Right lobe of liver (tissue), 6 donors: ENCODE measurements around the gene HMGN4. TPM values are rescaled to one million over a fixed set of nuclear protein-coding genes. Genes with fewer than 3 reads are reported as not detected.
"Not testable (repeated sequence)": the region's sequence is repeated elsewhere in the genome, so short reads cannot be mapped to it uniquely, and the experiment has no call there.

Experiments used
- ATAC-seq, 4 donors: fragments of 200-7000 bp; cut with Tn5 transposase; one replicate each; pipeline ENCODE4 v1.9.1; 2020; ENCODE audit warnings: mild to moderate bottlenecking in 4 of 4, moderate library complexity in 4 of 4
- DNase-seq, 3 donors: peaks; one replicate each; pipeline ENCODE4 v3.0.0-alpha.2; 2020
- H3K27ac ChIP-seq, 3 donors: fragments of 200-600 bp; one replicate each; pipeline ENCODE4 v1.8.0; 2022
- H3K27me3 ChIP-seq, 2 donors: fragments of 200-600 bp; one replicate each; pipeline ENCODE4 v1.8.0; 2022
- H3K36me3 ChIP-seq, 4 donors: fragments of 200-600 bp; sonication (generic) in 1 of 4; one replicate each; pipeline versions ENCODE4 v1.5.1 to v1.8.0; 2017 to 2022; ENCODE audit warnings: control low read depth in 1 of 4
- H3K4me1 ChIP-seq, 4 donors: fragments of 200-600 bp; sonication (generic) in 1 of 4; one replicate each; pipeline versions ENCODE4 v1.5.1 to v1.8.0; 2017 to 2022; ENCODE audit warnings: control low read depth in 1 of 4
- H3K4me3 ChIP-seq, 3 donors: fragments of 200-600 bp; one replicate each; pipeline ENCODE4 v1.8.0; 2022
- H3K9me3 ChIP-seq, 4 donors: fragments of 200-600 bp; sonication (generic) in 1 of 4; one replicate each; pipeline versions ENCODE4 v1.5.1 to v1.8.0; 2017 to 2022; ENCODE audit warnings: control low read depth in 1 of 4
- CTCF ChIP-seq, 4 donors: fragments of 200-600 bp in 3 of 4; fragments of 450-650 bp in 1 of 4; IDR thresholded peaks; one replicate each; pipeline versions ENCODE4 v1.5.1 to v1.8.0; 2016 to 2022; ENCODE audit warnings: antibody characterized with exemption in 4 of 4, mild to moderate bottlenecking in 2 of 4
- POLR2A ChIP-seq: fragments of 450-650 bp; IDR thresholded peaks from one replicate; pipeline ENCODE4 v1.6.1; 2017; ENCODE audit warnings: antibody characterized with exemption, mild to moderate bottlenecking
- WGBS: methylation state at CpG from one replicate; pipeline ENCODE4 v1.1.6; 2018; ENCODE audit warnings: low coverage, low lambda C conversion rate; ENCODE audit not compliant: insufficient coverage; ENCODE audit errors: missing lambda C conversion rate; 5-methylcytosine and 5-hydroxymethylcytosine counted together
- intact Hi-C, 2 donors: fragments of 100-400 bp; cut with DNase I; formaldehyde crosslinking; loops; one replicate each; pipeline versions ENCODE4 v1.11.2 to v1.14.1; 2022
- total RNA-seq, 6 experiments: library from RNA; depleted of rRNA in 2 of 6; stranded (reverse); fragments of >200 nt in 2 of 6; fragmentation: NEBNext Ultra II Directional in 3 of 6; extraction: Animal tissue kit (Norgen Biotek cat#: 25700) in 3 of 6; gene quantifications; one replicate each; pipeline versions ENCODE4 v1.1.0 to v1.2.4, GENCODE V29; 2016 to 2023
- donor health status: DM: no; HTN: yes; CAD: no.
- donor health status: DM: no; HTN: no; CAD: no.
- donor health status: DM: no; HTN: no; CAD: no.
- donor health status: DM: no; HTN: yes; CAD: no.
- donor health status: DM: no; HTN: yes; CAD: no.

The HMGN4 gene
- total RNA-seq, 6 experiments from 2014 or later = 5.8 to 13.2 (median 9.1) TPM

- DNase-seq = peak; percentile 90 to 92 (median 90)
- H3K9me3 ChIP-seq = no peaks in the 10 kb centered on the region
- no peaks in the 10 kb centered on the region for H3K36me3 ChIP-seq
- ATAC-seq = peak; percentile 87 to 93 (median 91)
- H3K4me3 ChIP-seq = peak overlapping the region; percentile 29 to 58 (median 38)
- H3K4me1 ChIP-seq = peaks cover 0 to 4% (median 0%) of the 10 kb centered on the region in 4 donors
- TF ChIP-seq CTCF (IDR thresholded peaks at IDR 0.05) = no peak
- no peak for TF ChIP-seq POLR2A
- H3K27me3 ChIP-seq = no peaks in the 10 kb centered on the region
- H3K27ac ChIP-seq = peak overlapping the region; percentile 75 to 90 (median 75)
- under 1% methylated on average over 41 of the region's 49 CpGs for WGBS
- intact Hi-C loops = no loop called here
Measured at GRCh38 chr6:26520850-26521599, 17.1 kb upstream of the HMGN4 start.

- ATAC-seq = peak; percentile 61 to 82 (median 78)
- peaks cover 0 to 4% (median 0%) of the 10 kb centered on the region in 4 donors for H3K4me1 ChIP-seq
- H3K27ac ChIP-seq = peak overlapping the region; percentile 75 to 90 (median 75)
- H3K9me3 ChIP-seq = no peaks in the 10 kb centered on the region
- intact Hi-C loops = no loop called here
- H3K27me3 ChIP-seq = no peaks in the 10 kb centered on the region
- peak overlapping the region; percentile 29 to 58 (median 38) for H3K4me3 ChIP-seq
- peak; percentile 72 to 84 (median 78) for DNase-seq
- H3K36me3 ChIP-seq = no peaks in the 10 kb centered on the region
- TF ChIP-seq CTCF (IDR thresholded peaks at IDR 0.05) = peak in 3 of 4 donors; percentile 25 to 33 (median 28)
- no peak for TF ChIP-seq POLR2A
- WGBS = 38% methylated on average over 25 of the region's 74 CpGs
Measured at GRCh38 chr6:26521600-26522391, 16.4 kb upstream of the HMGN4 start.

- intact Hi-C loops, DNase-seq: not testable (repeated sequence)
Measured at GRCh38 chr6:26522486-26523228, 15.5 kb upstream of the HMGN4 start.

GRCh38 chr6:26524314-26524713, 13.9 kb upstream of the HMGN4 start:
- H3K4me3 ChIP-seq, ATAC-seq, H3K9me3 ChIP-seq, intact Hi-C loops, H3K27me3 ChIP-seq, H3K27ac ChIP-seq, H3K36me3 ChIP-seq, H3K4me1 ChIP-seq, DNase-seq: not testable (repeated sequence)
- 94% methylated on average over 2 of the region's 2 CpGs for WGBS

More at GRCh38 chr6:26522486-26523228, 15.5 kb upstream of the HMGN4 start:
- peak overlapping the region in 1 of 3 donors; percentile 58 for H3K4me3 ChIP-seq
- peak overlapping the region in 1 of 3 donors; percentile 75 for H3K27ac ChIP-seq
- WGBS = 76% methylated on average over 11 of the region's 11 CpGs
- ATAC-seq, H3K36me3 ChIP-seq, H3K9me3 ChIP-seq, H3K4me1 ChIP-seq, H3K27me3 ChIP-seq: not testable (repeated sequence)

- Histone ChIP-seq H3K36me3 (no peaks in the 10 kb centered on the region), H3K4me3 (no peak overlapping the region), H3K9me3 (no peaks in the 10 kb centered on the region), H3K27ac (no peak overlapping the region), H3K27me3 (no peaks in the 10 kb centered on the region), H3K4me1 (peaks cover 0 to 4% (median 0%) of the 10 kb centered on the region in 4 donors)
- DNase-seq (no peak), ATAC-seq (no peak)
- TF ChIP-seq CTCF (IDR thresholded peaks at IDR 0.05) (no peak), POLR2A (no peak)
- 55% methylated on average over 7 of the region's 7 CpGs for WGBS
- intact Hi-C loops = no loop called here
Measured at GRCh38 chr6:26524722-26525370, 13.3 kb upstream of the HMGN4 start.
